Bone marrow (tissue), 2 donors: ENCODE data around the gene HOXC6.

ENCODE experiments used
- DNase-seq, 2 donors: peaks; one replicate each; lab custom pipeline; 2025; lab: John Stamatoyannopoulos, UW

HOXC6 gene

GRCh38 chr12:54042970-54043853 lies 15.0 kb downstream of the HOXC6 start:
- no peak for DNase-seq

DNA sequence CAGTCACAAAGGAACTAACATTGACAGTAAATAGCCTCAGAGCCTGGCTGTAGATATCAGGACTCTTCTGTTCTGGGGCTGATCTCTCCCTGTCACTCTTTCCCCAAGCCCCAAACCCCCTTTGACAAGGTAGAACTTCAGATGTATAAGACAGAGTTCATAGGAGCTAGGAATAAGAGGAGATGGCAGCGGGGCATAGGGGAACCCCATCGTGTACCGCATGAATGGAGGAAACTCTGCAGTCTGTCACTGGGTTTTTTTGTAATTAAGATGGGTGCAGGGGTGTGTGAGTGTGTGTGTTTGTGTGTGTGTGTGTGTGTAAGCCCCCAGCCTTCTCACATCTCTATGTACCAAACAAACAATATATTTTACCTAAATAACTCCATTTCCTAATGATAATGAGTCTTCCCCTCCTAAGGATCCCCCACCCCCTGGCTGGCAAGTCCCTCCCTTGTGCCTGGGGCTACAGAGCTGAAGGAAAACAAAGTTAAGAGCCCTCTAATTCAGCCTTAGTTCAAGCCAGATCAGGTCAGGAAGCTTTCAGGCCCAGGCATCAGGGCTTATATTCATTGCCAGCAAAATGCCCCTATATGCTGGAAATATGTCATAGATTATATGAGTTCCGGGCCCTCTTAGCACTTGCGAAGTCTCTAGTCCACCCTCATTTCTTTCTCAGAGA lies 16.3 kb downstream of the HOXC6 start:
- DNase-seq, result no peak

DNA sequence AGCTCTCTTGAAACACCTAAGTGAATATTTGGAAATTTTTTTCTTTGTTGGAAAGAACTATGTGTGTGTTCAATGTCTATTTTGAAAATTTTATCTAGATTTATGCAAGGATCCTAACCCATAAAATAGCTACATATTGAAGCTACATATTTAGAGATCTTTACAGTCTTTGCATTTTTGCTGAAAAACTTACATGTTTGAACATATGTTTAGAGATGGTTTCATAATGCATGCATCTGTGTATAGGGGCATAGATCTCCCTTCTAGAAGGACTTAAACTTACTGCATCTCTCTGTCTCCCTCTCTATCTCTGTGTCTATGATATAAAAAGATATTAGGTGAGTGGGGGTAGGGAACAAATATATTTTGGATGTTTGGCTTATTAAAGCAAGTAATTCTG lies 17.2 kb downstream of the HOXC6 start:
- no peak for DNase-seq

- DNase-seq, result no peak
Measured at GRCh38 chr12:54045868-54046521, 17.8 kb downstream of the HOXC6 start.

DNA sequence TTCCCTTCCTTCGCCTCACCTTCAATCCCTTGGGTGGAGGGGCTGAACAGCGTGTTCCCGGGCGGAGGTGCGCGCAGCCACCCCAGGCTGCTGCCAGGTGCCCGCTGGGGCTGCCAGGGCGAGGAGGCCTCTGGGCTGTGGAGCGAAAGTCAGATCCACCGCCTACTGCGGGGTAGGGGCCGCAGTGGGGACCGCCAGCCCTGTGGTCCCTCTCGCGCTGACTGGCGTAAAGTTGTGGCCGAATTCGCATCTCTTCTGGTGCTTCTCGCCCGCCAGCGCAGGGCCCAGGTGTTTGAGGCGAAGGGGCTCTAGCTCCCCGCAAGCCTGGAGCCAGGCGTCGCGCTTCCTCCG lies 18.5 kb downstream of the HOXC6 start:
- DNase-seq, result no peak

- DNase-seq, result no peak
Measured at GRCh38 chr12:54047160-54047963, 19.1 kb downstream of the HOXC6 start.

- no peak for DNase-seq
Measured at GRCh38 chr12:54047964-54048303, 19.7 kb downstream of the HOXC6 start.

DNA sequence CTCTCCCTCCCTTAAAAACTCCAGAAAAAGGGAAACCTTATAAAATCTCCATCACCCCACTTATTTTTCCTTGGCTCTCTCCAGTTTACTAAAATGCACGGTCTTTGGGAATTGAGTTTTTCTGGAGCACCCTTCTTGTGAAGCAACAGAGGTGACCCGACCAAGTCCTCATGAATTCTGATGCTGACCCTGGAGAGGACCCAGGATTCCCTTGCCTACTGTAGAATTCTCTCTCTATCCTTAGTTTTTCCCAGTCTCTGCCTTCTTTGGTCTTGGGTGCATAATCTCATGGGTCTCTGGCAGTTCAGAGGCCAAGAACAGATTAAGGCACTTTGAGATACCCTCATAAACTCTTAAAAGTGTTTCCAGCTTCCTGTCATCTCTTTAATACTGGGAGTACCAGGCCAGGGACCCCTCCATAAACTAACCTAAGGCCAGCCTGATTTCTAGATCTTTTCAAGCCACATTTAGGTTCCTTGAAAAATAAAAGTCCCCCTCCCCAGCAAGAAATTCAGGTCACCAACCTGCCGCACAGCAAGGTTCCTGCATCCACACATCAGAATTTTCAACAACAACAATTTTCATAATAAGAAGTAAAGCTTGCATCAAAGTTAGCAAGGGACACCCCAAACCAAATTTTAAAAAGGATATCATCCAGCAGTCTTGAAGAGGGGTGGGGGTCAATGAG lies 20.3 kb downstream of the HOXC6 start:
- DNase-seq, result no peak

- DNase-seq, result no peak
Measured at GRCh38 chr12:54049108-54049507, 20.9 kb downstream of the HOXC6 start.

- DNase-seq, result no peak
Measured at GRCh38 chr12:54050482-54050810, 22.2 kb downstream of the HOXC6 start.

DNA sequence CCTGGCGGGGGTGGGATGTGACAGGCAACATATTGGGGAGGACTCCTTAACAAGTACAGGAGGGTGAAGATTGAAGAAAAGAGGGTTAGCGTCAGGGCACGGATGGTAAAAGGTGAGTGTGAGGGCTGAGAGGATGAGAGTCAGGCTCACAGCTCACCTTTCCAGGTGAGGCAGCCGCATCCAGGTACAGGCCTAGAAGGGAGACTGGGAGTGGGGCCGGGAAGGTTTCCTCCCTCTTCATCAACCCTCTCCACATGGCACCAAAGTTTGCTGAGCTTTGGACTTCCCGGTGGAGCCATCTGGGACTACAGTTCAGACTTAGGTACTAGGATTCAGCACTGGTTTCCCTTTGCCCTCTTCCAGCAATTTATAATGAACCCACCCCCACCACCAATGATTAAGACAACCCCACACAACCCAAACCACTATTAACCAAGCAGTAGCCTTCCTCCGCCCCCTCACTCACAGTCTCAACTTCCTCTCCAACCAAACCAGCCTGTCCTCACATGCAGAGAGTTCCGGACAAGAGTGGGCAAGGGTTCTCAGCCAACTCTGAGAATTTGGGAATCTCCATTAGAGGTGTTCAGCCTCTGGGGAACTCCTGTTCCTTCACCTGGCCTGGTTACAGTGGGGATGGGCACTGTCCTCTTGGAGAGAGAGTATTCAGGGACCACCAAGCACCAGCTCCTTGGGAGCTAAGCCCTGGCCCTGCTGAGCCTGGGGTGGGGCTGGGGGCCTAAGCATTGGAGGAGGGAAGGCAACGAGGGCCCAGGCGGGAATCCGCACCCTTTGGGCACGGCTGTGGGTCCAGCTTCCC lies 23.0 kb downstream of the HOXC6 start:
- no peak for DNase-seq

GRCh38 chr12:54051874-54052437 lies 23.7 kb downstream of the HOXC6 start:
- no peak for DNase-seq

GRCh38 chr12:54052438-54053002 lies 24.3 kb downstream of the HOXC6 start:
- DNase-seq, result no peak

DNA sequence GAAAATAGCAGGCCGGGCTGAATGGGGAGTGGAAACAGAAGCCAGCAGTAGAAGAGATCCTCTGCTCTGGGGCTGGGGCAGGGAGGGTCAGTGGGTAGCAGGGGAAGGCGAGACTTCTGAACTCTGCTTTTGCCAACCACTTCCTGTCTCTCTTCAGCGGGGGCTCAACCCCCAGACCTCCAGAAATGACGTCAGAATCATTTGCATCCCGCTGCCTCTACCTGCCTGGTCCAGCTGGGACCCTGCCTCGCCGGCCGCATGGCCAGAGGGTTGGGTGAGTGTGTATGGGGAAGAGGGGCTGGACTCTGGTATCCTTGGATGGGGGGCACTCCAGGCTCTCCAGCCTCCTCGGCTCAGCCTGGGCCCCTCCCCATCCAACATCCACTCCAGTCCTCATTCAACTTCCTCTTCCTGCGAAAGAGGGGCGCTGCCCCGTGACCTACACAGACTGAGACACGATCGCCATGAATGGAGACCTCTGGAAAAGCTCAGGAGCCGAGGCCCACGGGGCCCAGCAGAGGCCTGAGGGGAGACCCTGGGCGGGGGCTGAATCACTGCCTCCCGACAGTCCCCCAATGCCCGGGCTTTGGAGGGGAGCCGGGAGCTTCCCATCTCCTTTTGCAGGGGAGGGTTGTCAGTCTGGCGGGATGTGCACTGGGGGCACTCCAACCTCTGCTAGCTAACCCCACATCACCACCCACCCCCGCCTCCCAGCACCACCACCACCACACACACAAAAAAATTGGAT lies 24.9 kb downstream of the HOXC6 start:
- no peak for DNase-seq

DNA sequence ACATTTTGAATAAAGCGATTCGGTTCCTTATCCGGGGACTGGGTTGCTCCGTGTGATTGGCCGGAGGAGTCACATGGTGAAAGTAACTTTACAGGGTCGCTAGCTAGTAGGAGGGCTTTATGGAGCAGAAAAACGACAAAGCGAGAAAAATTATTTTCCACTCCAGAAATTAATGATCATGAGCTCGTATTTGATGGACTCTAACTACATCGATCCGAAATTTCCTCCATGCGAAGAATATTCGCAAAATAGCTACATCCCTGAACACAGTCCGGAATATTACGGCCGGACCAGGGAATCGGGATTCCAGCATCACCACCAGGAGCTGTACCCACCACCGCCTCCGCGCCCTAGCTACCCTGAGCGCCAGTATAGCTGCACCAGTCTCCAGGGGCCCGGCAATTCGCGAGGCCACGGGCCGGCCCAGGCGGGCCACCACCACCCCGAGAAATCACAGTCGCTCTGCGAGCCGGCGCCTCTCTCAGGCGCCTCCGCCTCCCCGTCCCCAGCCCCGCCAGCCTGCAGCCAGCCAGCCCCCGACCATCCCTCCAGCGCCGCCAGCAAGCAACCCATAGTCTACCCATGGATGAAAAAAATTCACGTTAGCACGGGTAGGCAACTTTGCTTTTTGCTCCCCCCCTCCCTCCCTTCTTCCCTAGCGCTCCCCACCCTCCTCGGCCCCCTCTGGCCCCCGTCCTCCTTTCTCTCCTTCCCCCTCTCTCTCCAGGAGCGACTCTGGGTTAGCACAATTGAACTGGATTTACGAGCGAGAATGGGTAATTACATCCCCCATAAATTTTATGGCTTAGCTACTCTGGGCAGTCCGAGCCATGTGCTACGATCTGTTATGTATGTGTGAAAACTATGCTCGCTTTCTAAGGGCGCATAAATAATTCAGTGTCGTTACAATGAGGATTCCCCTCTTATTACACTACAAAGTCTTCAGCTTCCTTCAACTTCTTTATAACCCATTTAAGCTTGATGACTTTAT lies 25.8 kb downstream of the HOXC6 start, which contains the start of gene HOXC4:
TSS of gene HOXC4 (plus strand) at position 85 of the 991 bp plus-strand sequence. CDS start at position 173, 88 bp downstream.
- no peak for DNase-seq

GRCh38 chr12:54054742-54055194 lies 26.5 kb downstream of the HOXC6 start:
- no peak for DNase-seq

GRCh38 chr12:54055552-54055951 lies 27.3 kb downstream of the HOXC6 start:
- no peak for DNase-seq

DNA sequence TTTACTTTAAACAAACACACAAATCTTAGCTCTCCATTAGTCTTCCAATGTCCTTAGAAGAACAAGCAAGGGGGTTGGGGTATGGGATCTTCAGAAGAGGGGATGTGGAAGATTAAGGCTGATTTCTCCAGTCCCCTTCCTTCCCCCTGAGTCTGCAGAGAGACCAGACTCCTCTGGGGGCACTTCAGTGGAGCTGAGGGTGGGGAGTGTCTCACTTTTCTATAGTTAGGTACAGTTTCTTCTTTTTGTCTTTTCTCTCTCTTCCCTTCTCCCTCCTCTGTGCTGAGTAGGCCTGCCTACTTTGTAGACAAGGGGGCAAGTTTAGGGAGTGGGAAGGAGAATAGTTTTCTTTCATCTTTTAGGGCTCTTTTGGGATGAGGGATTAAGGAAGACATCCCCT lies 27.9 kb downstream of the HOXC6 start:
- no peak for DNase-seq
